Measurements from ENCODE around the gene PDIA2. TPM values are rescaled to one million over a fixed set of nuclear protein-coding genes. Genes with fewer than 3 reads are reported as not detected.
"Not testable (repeated sequence)": the region's sequence is repeated elsewhere in the genome, so short reads cannot be mapped to it uniquely, and the experiment has no call there.

Gene PDIA2
- total RNA-seq, 3 donors from 2014 or later: not detected

GRCh38 chr16:331181-331814 is 48.3 kb downstream of the PDIA2 start:
- H3K36me3 Mint-ChIP-seq (ENCODE audit: insufficient read depth); H3K27me3 Mint-ChIP-seq (ENCODE audit: low read depth); H3K9me3 Mint-ChIP-seq; ATAC-seq; H3K4me3 Mint-ChIP-seq; DNase-seq: not testable (repeated sequence)
- peaks cover 65% of the 10 kb centered on the region for H3K4me1 Mint-ChIP-seq (ENCODE audit: low read depth)

- H3K27me3 Mint-ChIP-seq (ENCODE audit: low read depth): no peaks in the 10 kb centered on the region
- H3K4me3 Mint-ChIP-seq: no peak overlapping the region
- H3K9me3 Mint-ChIP-seq: no peaks in the 10 kb centered on the region
- peaks cover 64% of the 10 kb centered on the region for H3K4me1 Mint-ChIP-seq (ENCODE audit: low read depth)
- ATAC-seq (peak in 1 of 2 donors; percentile 28), DNase-seq (no peak)
- H3K36me3 Mint-ChIP-seq (ENCODE audit: insufficient read depth): peaks cover 8% of the 10 kb centered on the region
Observed at GRCh38 chr16:333406-334094, 50.6 kb downstream of the PDIA2 start.

GRCh38 chr16:334164-334832 is 51.3 kb downstream of the PDIA2 start:
- H3K9me3 Mint-ChIP-seq; H3K27me3 Mint-ChIP-seq (ENCODE audit: low read depth); ATAC-seq; H3K4me3 Mint-ChIP-seq; H3K36me3 Mint-ChIP-seq (ENCODE audit: insufficient read depth); DNase-seq: not testable (repeated sequence)
- H3K4me1 Mint-ChIP-seq (ENCODE audit: low read depth): peaks cover 68% of the 10 kb centered on the region

DNA sequence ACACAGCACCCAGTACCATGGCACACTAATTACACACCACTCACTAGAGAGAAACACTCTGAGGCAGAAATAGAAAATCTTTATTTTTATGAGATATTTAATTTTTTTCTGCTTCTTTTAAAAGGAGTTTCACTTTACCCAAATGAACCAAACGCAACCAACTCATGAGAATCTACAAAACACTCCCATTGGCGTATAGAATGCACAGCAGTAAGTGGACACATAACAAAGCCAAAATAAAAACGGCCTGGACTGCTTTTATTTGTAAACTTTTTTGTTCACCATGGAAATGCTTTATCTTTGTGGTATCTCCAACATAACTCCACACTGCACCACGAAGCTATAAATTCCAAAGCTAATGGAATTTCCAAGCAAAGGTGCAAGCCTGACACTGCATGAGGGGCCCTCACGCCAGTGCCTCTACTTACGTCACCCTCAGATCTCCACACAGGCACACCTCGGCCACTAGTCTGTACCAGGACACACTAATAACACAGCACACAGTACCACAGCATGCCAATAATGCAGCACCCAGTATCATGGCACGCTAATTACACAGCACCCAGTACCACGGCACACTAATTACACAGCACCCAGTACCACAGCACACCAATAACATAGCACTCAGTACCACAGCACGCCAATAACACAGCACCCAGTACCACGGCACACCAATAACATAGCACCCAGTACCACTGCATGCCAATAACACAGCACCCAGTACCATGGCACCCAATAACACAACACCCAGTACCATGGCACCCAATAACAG is 52.1 kb downstream of the PDIA2 start:
- not testable (repeated sequence) for H3K36me3 Mint-ChIP-seq (ENCODE audit: insufficient read depth); H3K4me3 Mint-ChIP-seq; ATAC-seq; H3K9me3 Mint-ChIP-seq; DNase-seq; H3K27me3 Mint-ChIP-seq (ENCODE audit: low read depth)
- H3K4me1 Mint-ChIP-seq (ENCODE audit: low read depth): peaks cover 73% of the 10 kb centered on the region

DNA sequence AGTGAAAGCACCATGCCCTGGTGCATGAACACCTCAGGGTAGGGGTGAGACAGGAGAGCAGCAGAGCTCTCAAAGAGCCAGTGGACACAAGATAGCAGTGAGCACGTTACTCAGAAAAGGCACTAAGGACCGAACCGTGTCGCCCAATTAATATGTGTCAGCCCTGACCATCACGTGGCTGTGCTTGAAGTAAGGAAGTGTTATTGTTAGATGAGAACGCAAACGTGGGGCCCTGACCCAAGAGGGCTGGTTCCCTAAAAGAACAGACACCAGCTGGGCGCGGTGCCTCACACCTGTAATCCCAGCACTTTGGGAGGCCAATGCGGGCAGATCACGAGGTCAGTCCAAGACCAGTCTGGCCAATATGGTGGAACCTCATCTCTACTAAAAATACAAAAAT is 53.3 kb downstream of the PDIA2 start:
- peaks cover 72% of the 10 kb centered on the region for H3K4me1 Mint-ChIP-seq (ENCODE audit: low read depth)
- no peak for DNase-seq
- H3K4me3 Mint-ChIP-seq: no peak overlapping the region
- H3K9me3 Mint-ChIP-seq: no peaks in the 10 kb centered on the region
- H3K36me3 Mint-ChIP-seq (ENCODE audit: insufficient read depth): no peaks in the 10 kb centered on the region
- no peak for ATAC-seq
- no peaks in the 10 kb centered on the region for H3K27me3 Mint-ChIP-seq (ENCODE audit: low read depth)

Other genes starting within 250 kb of the PDIA2 start
- 10 to 100 TPM; 80.8 to 89.5 (median 87.9) TPM for gene POLR3K, start 229.6 kb upstream of the PDIA2 start, total RNA-seq
- gene SNRNP25, start 229.3 kb upstream of the PDIA2 start, total RNA-seq: 10 to 100 TPM; 49.5 to 69.4 (median 66.1) TPM
- under 1 TPM; 0.46 to 0.73 (median 0.63) TPM for gene RHBDF1, start 210.5 kb upstream of the PDIA2 start, total RNA-seq
- gene MPG, start 204.9 kb upstream of the PDIA2 start, total RNA-seq: 10 to 100 TPM; 32.7 to 39.8 (median 37.3) TPM
- gene NPRL3, start 144.5 kb upstream of the PDIA2 start, total RNA-seq: 10 to 100 TPM; 48.1 to 60.0 (median 55.9) TPM
- under 1 TPM; 0.38 to 0.45 (median 0.43) TPM for gene HBZ, start 130.5 kb upstream of the PDIA2 start, total RNA-seq
- gene HBM, start 117.2 kb upstream of the PDIA2 start, total RNA-seq: not detected
- gene HBA2, start 110.3 kb upstream of the PDIA2 start, total RNA-seq: not detected
- gene HBA1, start 106.5 kb upstream of the PDIA2 start, total RNA-seq: 1 to 10 TPM; 1.8 to 2.3 (median 2.3) TPM
- 1 to 10 TPM in 1 of 3 donors, under 1 TPM in 2; 0.43 to 1.6 (median 0.48) TPM for gene HBQ1, start 102.7 kb upstream of the PDIA2 start, total RNA-seq
- gene LUC7L, start 53.7 kb upstream of the PDIA2 start, total RNA-seq: 10 to 100 TPM; 76.0 to 82.0 (median 76.2) TPM
- 10 to 100 TPM; 14.5 to 19.3 (median 17.3) TPM for gene FAM234A, start 48.3 kb upstream of the PDIA2 start, total RNA-seq
- gene RGS11, start 7.2 kb upstream of the PDIA2 start, total RNA-seq: under 1 TPM in 1 of 3 donors, not detected in 2; 0.18 TPM
- not detected for gene ARHGDIG, start 2.6 kb upstream of the PDIA2 start, total RNA-seq
- gene AXIN1, start 69.6 kb downstream of the PDIA2 start, total RNA-seq: 10 to 100 TPM; 34.1 to 40.4 (median 35.4) TPM
- gene MRPL28, start 87.4 kb downstream of the PDIA2 start, total RNA-seq: 100 to 1,000 TPM; 124 to 136 (median 128) TPM
- 10 to 100 TPM; 33.4 to 39.1 (median 34.0) TPM for gene PGAP6, start 98.8 kb downstream of the PDIA2 start, total RNA-seq
- gene NME4, start 114.0 kb downstream of the PDIA2 start, total RNA-seq: 10 to 100 TPM; 46.1 to 78.9 (median 52.7) TPM
- 10 to 100 TPM; 16.9 to 19.1 (median 17.8) TPM for gene DECR2, start 118.7 kb downstream of the PDIA2 start, total RNA-seq
- gene RAB11FIP3, start 142.5 kb downstream of the PDIA2 start, total RNA-seq: 10 to 100 TPM; 28.2 to 31.3 (median 28.8) TPM
- 100 to 1,000 TPM; 134 to 164 (median 153) TPM for gene CAPN15, start 244.5 kb downstream of the PDIA2 start, total RNA-seq